ENCODE data around the gene LHFPL2. TPM values are rescaled to one million over a fixed set of nuclear protein-coding genes. Genes with fewer than 3 reads are reported as not detected.

Gene LHFPL2
- polyA plus RNA-seq, 1 of the 3 experiments (the other 2 are of a cell fraction): 10.4 TPM

DNA sequence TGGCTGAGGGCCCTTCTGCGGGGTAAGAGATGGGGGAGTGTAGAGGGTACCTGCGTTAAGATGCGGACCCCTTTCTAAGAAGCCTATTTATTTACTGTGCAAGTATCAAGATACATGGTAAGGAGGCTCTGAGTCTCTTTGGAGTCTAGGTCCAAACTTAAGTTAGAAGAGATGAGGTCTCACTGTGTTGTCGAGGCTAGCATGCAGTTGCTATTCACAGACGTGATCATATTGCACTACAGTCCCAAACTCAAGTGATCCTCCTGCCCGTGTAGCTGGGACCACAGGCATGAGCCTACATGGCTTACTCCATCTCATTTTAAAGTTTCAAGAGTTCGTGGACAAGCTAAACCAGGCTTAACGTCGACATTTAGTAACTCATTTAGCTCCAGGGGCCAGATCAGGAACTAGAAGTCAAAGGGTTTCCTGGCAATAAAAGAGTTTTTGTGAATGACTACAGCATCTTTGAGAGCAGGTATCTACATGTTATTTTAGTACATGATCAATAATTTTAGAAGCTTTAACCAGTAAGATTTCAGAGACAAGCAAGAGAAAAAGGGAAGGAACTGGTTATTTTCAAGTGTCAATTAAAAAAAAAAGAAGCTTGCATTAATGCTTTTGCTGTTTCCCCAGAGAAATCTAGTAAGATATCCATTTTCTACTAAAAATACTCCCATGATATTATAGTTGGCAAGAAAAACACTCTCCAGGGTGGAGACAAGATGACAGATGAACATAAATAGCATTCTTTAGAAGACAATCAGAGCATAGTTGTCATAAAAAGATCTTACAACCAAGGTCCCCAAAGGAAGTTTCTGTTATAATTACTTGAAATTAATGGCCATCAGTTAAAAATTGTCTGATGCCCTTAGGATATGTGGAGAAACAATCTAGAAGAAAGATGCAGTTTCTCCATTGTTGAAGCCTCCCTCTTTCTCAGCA, 146.9 kb downstream of the LHFPL2 start:
- H3K27ac ChIP-seq (ENCODE audit: low read depth in 2 of 2, low read length in 1 of 2): peak overlapping the region; percentile 76 to 99
- DNase-seq: no peak
- ChIA-PET CTCF (no interaction called here), POLR2A (no interaction called here)
- no peaks in the 10 kb centered on the region for H3K9me2 ChIP-seq
- peaks cover 89% of the 10 kb centered on the region for H3K79me2 ChIP-seq (ENCODE audit: insufficient read depth)
- WGBS (ENCODE audit: low lambda C conversion rate): 81% methylated on average over 9 of the region's 9 CpGs
- peaks cover 0 to 13% of the 10 kb centered on the region in 2 experiments for H3K36me3 ChIP-seq (replicated peaks in 1 of 2; ENCODE audit: control insufficient read depth in 1 of 2, insufficient read depth in 2 of 2, low read length in 1 of 2)
- peaks cover 50 to 59% of the 10 kb centered on the region in 2 experiments for H3K4me1 ChIP-seq (ENCODE audit: control insufficient read depth in 1 of 2, insufficient read depth in 2 of 2, low read depth in 1 of 2, low read length in 1 of 2)
- H3K9ac ChIP-seq: peak overlapping the region; percentile 70
- H3K4me2 ChIP-seq: peak overlapping the region; percentile 51
- H3F3A ChIP-seq (replicated peaks; ENCODE audit: insufficient read depth): peaks cover 40% of the 10 kb centered on the region
- H3K9me3 ChIP-seq: no peaks in the 10 kb centered on the region
- TF ChIP-seq, protein P1, sequence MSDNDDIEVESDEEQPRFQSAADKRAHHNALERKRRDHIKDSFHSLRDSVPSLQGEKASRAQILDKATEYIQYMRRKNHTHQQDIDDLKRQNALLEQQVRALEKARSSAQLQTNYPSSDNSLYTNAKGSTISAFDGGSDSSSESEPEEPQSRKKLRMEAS (IDR thresholded peaks at IDR 0.05; ENCODE audit: low read depth): peak; percentile 45; the same call in 1 of the 2 replicates
- no peak for TF ChIP-seq MXI1 (IDR thresholded peaks at IDR 0.05; ENCODE audit: low read depth, low read length)
- TF ChIP-seq TCF12 (IDR thresholded peaks at IDR 0.05): peak; percentile 73
- TF ChIP-seq MEF2A (IDR thresholded peaks at IDR 0.05; ENCODE audit: borderline replicate concordance, low read depth): peak; percentile 81; the same call in 1 of the 2 replicates
- peak; percentile 52; the same call in 1 of the 2 replicates for TF ChIP-seq TEAD4 (IDR thresholded peaks at IDR 0.05; ENCODE audit: borderline replicate concordance, insufficient read depth)
- peak; percentile 78 for TF ChIP-seq NFIC (IDR thresholded peaks at IDR 0.05; ENCODE audit: borderline replicate concordance)
- TF ChIP-seq, protein P2, sequence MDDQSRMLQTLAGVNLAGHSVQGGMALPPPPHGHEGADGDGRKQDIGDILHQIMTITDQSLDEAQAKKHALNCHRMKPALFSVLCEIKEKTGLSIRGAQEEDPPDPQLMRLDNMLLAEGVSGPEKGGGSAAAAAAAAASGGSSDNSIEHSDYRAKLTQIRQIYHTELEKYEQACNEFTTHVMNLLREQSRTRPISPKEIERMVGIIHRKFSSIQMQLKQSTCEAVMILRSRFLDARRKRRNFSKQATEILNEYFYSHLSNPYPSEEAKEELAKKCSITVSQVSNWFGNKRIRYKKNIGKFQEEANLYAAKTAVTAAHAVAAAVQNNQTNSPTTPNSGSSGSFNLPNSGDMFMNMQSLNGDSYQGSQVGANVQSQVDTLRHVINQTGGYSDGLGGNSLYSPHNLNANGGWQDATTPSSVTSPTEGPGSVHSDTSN (IDR thresholded peaks at IDR 0.05): peak; percentile 88
- no peak for TF ChIP-seq RFX5 (IDR thresholded peaks at IDR 0.05; ENCODE audit: low read length)
- peak; percentile 26; the same call in 1 of the 2 replicates for TF ChIP-seq FOSL2 (IDR thresholded peaks at IDR 0.05; ENCODE audit: borderline replicate concordance, low read depth)
- peak in 1 of 2 experiments; percentile 62; a peak in 1 of 4 replicates for TF ChIP-seq EP300 (IDR thresholded peaks at IDR 0.05; ENCODE audit: borderline replicate concordance in 1 of 2, low read depth in 1 of 2, low read length in 1 of 2)
- TF ChIP-seq JUND (IDR thresholded peaks at IDR 0.05): peak; percentile 60
- no peak overlapping the region for H2AFZ ChIP-seq (ENCODE audit: low read depth)
- no peak overlapping the region for H3K4me3 ChIP-seq (ENCODE audit: low read depth in 2 of 2, low read length in 1 of 2)
- H3K27me3 ChIP-seq (ENCODE audit: insufficient read depth): no peaks in the 10 kb centered on the region
- no peaks in the 10 kb centered on the region for H4K20me1 ChIP-seq (ENCODE audit: insufficient read depth)

DNA sequence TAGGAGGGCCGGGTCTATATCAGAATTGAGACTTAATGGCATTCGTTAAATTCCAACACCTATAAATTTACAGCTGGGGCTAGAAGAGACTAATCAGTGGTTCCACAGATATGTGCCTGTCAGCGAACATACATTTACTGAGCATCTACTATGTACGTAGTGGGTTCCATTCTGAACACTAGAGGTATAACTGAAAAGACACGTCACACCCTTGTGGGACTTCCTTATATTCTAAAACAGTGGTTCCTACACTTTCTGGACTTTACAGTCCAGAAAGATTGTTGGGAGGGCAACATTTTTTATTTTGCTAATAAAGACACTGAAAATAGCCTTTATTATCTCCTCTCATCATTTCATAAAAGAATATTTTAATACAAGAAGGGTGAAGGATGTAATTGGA, 147.7 kb downstream of the LHFPL2 start:
- H3K27ac ChIP-seq (ENCODE audit: low read depth in 2 of 2, low read length in 1 of 2): peak overlapping the region; percentile 22 to 99; a peak in 3 of 4 replicates
- TF ChIP-seq FOSL2 (IDR thresholded peaks at IDR 0.05; ENCODE audit: borderline replicate concordance, low read depth): no peak
- TF ChIP-seq ELF1 (IDR thresholded peaks at IDR 0.05): no peak
- TF ChIP-seq, protein P1 (IDR thresholded peaks at IDR 0.05; ENCODE audit: low read depth): no peak
- TF ChIP-seq, protein P3, sequence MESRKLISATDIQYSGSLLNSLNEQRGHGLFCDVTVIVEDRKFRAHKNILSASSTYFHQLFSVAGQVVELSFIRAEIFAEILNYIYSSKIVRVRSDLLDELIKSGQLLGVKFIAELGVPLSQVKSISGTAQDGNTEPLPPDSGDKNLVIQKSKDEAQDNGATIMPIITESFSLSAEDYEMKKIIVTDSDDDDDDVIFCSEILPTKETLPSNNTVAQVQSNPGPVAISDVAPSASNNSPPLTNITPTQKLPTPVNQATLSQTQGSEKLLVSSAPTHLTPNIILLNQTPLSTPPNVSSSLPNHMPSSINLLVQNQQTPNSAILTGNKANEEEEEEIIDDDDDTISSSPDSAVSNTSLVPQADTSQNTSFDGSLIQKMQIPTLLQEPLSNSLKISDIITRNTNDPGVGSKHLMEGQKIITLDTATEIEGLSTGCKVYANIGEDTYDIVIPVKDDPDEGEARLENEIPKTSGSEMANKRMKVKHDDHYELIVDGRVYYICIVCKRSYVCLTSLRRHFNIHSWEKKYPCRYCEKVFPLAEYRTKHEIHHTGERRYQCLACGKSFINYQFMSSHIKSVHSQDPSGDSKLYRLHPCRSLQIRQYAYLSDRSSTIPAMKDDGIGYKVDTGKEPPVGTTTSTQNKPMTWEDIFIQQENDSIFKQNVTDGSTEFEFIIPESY (IDR thresholded peaks at IDR 0.05; ENCODE audit: borderline replicate concordance, low read depth): no peak
- no peak for TF ChIP-seq SIN3A (IDR thresholded peaks at IDR 0.05; ENCODE audit: borderline replicate concordance, low read depth, low read length)
- no peak for TF ChIP-seq TEAD4 (IDR thresholded peaks at IDR 0.05; ENCODE audit: borderline replicate concordance, insufficient read depth)
- TF ChIP-seq, protein P4, sequence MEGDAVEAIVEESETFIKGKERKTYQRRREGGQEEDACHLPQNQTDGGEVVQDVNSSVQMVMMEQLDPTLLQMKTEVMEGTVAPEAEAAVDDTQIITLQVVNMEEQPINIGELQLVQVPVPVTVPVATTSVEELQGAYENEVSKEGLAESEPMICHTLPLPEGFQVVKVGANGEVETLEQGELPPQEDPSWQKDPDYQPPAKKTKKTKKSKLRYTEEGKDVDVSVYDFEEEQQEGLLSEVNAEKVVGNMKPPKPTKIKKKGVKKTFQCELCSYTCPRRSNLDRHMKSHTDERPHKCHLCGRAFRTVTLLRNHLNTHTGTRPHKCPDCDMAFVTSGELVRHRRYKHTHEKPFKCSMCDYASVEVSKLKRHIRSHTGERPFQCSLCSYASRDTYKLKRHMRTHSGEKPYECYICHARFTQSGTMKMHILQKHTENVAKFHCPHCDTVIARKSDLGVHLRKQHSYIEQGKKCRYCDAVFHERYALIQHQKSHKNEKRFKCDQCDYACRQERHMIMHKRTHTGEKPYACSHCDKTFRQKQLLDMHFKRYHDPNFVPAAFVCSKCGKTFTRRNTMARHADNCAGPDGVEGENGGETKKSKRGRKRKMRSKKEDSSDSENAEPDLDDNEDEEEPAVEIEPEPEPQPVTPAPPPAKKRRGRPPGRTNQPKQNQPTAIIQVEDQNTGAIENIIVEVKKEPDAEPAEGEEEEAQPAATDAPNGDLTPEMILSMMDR (IDR thresholded peaks at IDR 0.05): no peak
- no peak for TF ChIP-seq FOXJ3 (CRISPR knock-in tag; IDR thresholded peaks at IDR 0.05)
- no peak for TF ChIP-seq TAF1 (IDR thresholded peaks at IDR 0.05; ENCODE audit: borderline replicate concordance, low read depth, low read length)
- no peak for TF ChIP-seq YY1 (IDR thresholded peaks at IDR 0.05; ENCODE audit: low read depth)
- TF ChIP-seq RCOR1 (IDR thresholded peaks at IDR 0.05; ENCODE audit: low read length): no peak
- TF ChIP-seq, protein P5, sequence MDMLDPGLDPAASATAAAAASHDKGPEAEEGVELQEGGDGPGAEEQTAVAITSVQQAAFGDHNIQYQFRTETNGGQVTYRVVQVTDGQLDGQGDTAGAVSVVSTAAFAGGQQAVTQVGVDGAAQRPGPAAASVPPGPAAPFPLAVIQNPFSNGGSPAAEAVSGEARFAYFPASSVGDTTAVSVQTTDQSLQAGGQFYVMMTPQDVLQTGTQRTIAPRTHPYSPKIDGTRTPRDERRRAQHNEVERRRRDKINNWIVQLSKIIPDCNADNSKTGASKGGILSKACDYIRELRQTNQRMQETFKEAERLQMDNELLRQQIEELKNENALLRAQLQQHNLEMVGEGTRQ (IDR thresholded peaks at IDR 0.05; ENCODE audit: borderline replicate concordance, low read depth, low read length): no peak

More for the DNA sequence above, 147.7 kb downstream of the LHFPL2 start:
- peaks cover 0 to 13% of the 10 kb centered on the region in 2 experiments for H3K36me3 ChIP-seq (replicated peaks in 1 of 2; ENCODE audit: control insufficient read depth in 1 of 2, insufficient read depth in 2 of 2, low read length in 1 of 2)
- H3K79me2 ChIP-seq (ENCODE audit: insufficient read depth): peaks cover 90% of the 10 kb centered on the region
- no peaks in the 10 kb centered on the region for H3K9me3 ChIP-seq
- POLR2A ChIA-PET: no interaction called here
- H2AFZ ChIP-seq (ENCODE audit: low read depth): no peak overlapping the region
- no peaks in the 10 kb centered on the region for H3K9me2 ChIP-seq
- no peaks in the 10 kb centered on the region for H3K27me3 ChIP-seq (ENCODE audit: insufficient read depth)
- CTCF ChIA-PET: no interaction called here
- H4K20me1 ChIP-seq (ENCODE audit: insufficient read depth): no peaks in the 10 kb centered on the region
- 96% methylated on average over 5 of the region's 5 CpGs for WGBS (ENCODE audit: low lambda C conversion rate)
- H3F3A ChIP-seq (replicated peaks; ENCODE audit: insufficient read depth): peaks cover 32% of the 10 kb centered on the region
- peak overlapping the region; percentile 70; the same call in 1 of the 2 replicates for H3K9ac ChIP-seq
- no peak for DNase-seq
- peaks cover 45 to 56% of the 10 kb centered on the region in 2 experiments for H3K4me1 ChIP-seq (ENCODE audit: control insufficient read depth in 1 of 2, insufficient read depth in 2 of 2, low read depth in 1 of 2, low read length in 1 of 2)
- no peak overlapping the region for H3K4me3 ChIP-seq (ENCODE audit: low read depth in 2 of 2, low read length in 1 of 2)
- H3K4me2 ChIP-seq: peak overlapping the region; percentile 51
